ENCODE measurements around the gene KLK11.

Gene KLK11

DNA sequence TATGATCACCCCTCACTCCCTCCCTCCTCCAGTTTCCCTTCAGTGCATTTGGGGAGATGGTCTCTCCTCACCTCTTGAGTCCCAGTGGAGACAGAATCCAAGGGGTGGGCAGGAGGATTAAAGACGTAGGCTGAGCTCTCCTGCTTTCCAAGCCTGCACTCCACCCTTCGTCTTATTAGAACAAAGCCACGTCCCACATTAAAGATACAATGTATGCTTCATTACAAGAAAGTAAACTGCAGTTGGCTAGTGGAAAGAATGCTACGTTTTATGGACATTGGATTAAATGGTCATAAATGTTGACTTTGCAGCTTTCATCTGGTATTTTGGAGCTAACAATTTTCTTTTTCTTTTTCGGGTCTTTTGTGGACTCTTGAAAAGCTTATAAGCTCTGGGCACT, 1.5 kb upstream of the KLK11 start:
- DNase-seq: peak; percentile 72

DNA sequence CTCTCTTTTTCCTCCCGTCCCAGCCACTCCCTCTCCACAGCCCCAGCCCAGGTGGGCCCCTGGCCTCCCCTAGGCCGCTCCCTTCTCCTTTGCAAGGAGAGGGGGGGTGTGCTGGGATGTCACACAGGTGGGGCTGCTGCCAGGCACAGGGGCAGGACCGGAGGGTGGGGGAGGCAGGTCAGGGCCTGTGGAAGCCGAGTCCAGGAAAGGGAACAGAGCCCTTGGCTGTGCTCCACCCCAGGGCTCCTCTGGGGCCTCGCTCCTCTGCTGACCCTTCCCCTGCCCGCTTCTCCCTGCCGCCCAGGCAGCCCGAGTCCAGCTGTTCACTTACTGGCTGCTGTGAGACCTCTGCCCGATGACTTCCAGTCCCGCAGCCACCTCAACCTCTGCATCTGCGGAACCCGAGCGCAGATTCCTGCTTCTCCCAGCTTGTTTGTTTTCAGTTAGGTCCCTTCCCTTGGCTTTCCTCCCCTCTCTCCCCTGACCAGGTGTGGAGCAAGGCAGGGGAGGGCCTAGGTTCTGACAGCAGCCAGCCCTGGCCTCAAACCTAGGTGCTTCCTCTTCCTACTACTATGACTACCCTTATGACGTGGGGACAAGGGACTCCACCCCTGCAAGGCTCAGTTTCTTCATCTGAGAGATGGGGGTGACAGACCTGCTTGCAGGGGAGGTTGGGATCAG, 850 bp upstream of the KLK11 start:
- no peak for DNase-seq

DNA sequence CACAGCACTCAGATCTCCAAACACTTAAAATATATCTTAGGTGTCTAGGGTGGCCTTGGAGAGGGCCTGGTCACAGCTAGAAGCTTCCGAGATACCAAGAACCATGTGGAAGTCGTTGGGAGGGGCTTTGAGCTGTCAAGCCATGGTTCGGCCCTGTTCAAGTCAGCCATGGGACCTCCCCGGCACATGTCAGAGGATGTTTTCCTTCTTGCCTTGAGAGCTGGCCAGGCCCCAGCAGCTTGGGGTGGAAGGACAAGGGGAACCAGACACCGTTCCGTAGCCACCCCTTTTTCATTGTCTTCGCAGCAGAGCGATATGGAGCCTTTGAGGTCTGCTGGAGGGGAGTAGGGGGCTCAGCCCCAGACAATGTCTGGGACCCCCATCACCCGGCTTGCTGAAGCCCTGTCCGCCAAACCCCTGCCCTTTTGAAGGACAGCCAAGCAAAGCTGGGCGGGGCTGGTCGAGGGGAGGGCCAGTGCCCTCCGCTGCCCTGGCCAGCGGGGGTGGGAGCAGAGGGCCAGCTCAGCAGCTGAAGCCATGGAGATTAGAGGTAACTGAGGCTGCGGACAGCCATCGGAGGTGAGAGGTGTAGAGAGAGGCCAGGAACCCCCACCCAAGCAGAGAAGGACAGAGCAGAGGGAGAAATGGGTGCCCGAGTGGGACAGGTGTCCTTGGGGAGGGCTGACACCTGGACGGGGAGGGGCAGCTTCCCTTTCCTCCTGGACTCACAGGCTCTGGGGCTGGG, 435 bp downstream of the KLK11 start:
- DNase-seq: no peak

DNA sequence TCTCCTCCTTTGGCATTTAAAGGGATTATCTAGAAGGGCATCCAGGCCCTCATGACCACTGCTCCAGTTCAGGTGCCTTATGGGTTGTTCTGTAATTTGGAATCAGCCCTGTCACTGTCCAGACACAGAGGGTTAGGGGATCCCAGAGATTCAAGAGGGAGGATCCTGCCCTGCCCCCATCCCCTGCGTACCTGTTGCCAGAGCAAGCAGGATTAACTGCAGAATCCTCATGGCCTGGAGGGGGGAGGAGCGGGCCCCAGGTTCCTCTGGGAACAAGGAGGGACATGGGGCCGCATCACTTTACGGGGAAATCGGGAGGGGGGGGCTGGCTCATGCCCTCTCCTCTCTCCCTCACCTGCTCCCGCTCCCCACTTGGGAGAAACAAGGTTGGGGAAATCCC, 1.0 kb downstream of the KLK11 start:
- no peak for DNase-seq

DNA sequence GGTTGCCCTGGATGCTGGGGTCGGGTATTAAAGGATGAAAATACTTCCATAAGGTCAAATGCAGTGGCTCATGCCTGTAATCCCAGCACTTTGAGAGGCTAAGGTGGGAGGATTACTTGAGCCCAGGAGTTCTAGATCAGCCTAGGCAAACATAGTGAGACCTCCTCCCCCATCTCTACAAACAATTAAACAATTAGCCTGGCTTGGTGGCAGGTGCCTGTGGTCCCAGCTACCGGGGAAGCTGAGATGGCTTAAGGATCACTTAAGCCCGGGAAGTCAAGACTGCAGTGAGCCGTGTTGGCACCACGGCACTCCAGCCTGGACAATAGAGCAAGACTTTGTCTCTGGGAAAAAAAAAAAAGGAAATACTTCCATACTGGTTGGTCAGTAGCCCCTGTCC, 1.5 kb downstream of the KLK11 start:
- DNase-seq: no peak

DNA sequence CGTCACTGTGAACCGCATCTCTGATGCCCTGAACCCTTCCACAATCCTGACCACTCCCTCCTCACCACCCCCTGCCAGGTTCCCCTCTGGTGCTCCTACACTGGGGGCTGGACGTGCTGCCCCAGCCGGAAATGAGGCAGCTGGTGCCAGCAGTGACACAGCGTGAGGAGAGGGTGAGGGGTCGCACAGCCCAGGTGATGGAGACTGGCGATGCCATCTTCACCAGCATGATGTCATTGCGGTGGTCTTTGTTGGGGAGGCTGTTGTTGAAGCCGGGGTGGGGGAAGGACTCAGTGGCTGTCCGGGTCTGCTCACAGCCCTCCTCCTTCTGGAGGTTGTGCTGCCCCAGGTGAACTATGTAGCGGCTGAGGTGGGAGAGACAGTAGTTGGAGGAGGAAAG, 2.5 kb downstream of the KLK11 start:
- DNase-seq: no peak

DNA sequence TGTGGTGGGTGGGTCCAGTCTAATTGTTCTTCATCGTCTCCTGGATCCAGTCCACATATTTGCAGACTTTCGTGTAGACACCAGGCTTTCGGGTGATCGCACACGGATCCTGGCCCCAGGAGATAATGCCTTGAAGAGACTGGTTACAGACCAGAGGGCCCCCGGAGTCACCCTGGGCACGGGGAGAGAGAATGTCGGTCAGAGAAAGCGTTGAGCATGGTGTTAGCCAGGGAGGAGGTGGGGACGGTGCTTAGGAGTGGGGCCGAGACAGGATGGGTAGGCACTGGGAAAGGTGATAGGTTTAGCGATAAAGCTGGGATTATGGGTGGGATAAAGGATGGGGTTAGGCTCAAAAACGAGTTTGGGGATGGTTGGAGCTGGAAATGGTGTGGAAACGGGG, 3.9 kb downstream of the KLK11 start:
- no peak for DNase-seq

DNA sequence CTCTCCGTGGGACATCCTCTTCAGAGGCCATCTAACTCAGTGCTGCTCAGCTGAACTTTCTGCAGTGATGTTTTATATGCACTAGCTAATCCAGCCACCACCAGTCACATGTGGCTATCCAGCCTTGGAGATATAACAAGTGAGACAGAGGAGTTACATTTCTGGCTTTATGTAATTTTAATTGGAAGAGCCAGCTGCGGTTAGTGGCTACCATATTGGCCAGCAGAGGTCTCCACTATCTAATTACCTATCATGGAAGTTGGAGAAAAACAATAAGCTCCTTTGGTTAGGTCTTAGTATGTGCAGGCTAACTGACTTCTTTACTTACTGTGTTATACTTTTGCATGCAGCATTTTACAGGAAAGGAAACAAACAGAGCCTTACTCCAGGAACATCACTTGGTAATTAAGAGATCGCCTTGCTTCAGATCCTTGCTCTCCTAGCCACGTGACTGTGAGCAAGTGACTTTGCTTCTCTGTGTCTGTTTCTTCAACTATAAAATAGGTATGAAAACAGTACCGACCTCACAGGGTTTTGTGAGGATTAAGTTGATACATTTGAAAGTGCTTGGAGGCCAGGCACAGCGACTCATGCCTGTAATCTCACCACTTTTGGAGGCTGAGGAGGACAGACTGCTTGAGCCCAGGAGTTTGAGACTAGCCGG, 5.3 kb downstream of the KLK11 start:
- peak; percentile 66 to 72 for DNase-seq

DNA sequence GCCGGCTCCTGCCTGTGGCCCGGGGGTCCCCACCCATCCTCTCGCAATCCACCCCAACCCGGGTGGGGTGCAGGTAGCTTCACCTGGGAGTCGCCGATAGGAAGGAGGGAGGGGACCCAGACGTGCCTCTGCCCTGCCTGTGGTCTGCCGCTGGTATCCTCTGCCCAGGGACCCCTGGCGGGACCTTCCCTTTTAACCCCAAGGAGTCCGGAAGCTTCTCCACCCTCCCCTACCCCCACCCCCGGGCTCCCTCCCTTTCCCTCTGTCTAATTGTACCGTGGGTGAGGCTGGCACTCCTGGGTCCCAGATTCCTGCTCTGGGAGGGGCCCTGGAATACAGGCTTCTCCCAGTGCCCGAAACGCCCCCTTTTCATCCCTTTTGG, 6.9 kb downstream of the KLK11 start, which contains the start of gene KLK10:
TSS of gene KLK10 (minus strand) at position 166 of the 382 bp plus-strand sequence. CDS start 579 bp downstream, outside the sequence.
- no peak for DNase-seq

DNA sequence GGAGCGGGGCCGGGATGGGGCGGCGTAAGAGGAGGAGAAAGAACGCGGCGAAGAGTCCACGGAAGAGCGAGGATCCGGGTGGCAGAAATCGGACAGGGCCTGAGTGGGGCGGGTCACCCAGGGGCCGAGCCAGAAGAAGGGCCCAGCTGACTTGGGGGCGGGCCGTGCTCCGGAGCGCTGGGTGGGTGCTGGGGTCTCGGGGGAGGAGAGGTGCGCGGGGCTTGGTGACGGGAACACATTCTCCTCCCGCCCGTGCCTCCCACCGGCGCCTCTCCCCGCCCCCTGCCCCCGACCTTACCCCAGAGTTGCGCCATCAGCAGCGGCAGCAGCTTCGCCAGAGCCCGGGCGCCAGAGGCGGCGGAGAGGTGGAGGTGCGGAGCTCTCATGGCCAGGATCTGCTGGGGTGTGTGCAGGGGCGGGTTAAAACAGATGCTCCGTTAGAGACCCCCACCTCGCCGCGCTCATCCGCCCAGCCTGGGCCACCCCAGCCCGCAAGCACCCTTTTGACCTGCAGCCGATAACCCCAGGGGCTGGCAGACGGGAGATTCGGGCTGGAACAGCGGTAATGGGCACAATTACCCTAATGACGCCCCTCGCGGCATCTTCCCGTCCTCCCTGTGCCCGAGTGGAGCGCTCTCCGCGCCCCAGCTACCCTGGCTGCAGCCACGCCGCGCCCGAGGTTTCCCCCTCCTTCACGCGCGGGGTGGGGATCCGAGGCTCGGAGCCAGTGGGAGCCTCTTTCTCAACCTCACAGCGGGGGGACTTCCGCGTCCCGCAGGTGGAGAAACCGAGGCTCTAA, 7.5 kb downstream of the KLK11 start:
- no peak for DNase-seq

DNA sequence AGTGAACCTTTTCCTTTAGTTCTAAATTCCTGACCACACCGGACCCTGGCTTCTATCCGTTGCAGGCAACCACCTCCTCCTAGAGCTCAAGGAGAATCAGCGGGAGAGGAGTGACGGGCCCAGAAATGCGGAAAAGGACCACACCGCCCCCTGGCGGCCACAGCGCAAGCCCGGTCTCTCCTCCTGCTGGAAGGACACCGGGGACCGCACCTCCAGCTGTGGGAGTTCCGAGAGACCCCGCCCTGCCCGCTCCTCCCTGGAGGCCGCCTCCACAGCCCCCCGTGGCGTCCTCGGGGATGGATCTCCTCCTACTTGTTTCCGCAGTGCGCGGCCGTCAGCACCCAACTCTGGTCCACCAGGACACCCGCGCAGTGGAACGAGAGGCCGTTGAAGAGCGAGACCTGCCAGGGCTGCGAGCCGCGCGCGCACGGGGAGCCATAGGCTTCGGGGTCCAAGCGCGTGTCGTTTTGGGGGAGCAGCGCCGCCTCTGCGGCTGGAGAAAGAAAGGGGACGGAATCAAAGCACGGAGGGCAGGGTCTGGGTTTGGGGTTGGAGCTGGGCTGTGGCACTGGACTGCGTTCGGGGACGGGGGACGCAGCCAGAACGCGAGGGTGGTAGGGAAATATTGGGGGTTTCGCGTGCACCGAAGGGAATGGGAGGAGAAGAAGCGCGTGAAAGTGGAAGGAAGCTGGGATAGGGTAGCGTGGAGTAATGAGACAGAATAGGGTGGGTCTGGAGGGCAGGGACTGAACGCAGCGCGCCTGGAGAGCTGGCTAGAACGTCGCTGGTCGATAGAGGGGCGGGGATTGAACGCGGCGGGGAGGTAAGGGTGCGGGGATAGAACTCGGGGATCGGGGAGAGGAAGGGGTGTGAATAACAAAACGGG, 9.4 kb downstream of the KLK11 start:
- peak; percentile 35 to 43 for DNase-seq

DNA sequence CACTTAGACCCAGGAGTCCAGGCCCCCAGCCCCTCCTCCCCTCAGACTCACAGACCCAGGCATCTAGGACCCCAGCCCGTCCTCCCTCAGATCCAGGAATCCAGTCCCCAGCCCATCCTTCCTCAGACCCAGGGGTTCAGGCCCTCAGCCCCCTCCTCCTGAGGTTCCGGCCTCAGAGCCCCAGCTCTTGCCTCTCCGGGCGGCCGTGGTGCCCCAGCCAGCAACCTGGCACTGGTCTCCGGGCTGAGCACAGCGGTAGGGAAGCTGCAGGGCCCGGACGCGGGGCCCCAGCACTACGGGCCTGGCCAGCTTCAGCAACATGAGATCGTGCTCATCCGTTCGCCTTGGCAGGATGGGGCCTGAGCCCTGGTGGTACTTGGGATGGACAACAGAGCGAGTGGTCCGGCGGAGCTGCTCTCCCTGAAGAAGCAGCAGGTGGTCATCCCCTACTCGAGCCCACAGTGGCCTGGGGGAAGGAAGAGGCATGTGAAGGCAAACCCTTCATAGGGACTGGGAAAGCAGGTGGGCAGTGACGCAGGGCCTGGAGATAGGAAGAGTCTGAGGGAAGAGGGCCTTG, 10.6 kb downstream of the KLK11 start:
- DNase-seq: no peak

DNA sequence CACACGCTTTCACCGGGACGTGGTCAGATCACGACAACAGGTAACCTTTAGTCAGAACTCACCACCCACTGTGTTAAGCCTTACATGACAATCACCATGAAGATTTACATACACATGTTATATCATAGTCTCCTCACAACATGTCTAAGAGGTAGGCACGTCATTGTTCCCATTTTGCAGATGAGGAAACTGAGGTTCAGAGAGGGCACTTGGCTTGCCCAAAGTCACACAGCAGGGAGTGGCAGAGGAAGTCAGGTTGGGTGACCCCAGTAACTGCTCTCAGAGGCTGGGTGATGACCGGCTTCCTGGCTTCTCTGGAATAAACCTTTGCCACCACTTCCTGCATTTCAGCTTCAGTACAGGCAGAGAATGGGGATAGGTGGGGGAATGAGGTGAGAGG, 12.2 kb downstream of the KLK11 start:
- no peak for DNase-seq

DNA sequence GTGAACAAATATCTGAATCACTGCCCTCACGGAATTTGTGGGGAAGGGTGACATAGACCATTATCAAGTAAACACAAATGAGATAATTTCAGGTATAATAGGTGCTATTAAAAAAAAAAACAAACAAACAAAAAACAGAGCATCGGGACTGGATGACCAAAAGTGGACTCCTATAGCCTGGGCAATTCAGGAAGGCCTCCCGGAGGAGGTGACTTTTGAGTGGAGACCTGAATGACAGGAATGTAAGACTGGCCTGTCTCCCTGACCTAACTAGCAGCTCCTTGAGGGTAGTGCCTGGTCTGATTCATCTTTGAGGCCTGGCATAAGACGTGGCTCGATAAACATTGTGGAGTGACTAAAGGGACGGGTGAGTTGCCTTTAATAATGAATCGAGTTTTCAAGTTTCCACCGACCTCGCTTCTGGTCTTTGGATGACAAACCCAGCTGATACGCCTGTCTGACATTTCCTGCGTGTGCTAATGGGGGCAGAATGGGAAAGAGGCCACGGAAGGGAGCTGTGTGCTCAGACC, 13.7 kb downstream of the KLK11 start:
- no peak for DNase-seq

DNA sequence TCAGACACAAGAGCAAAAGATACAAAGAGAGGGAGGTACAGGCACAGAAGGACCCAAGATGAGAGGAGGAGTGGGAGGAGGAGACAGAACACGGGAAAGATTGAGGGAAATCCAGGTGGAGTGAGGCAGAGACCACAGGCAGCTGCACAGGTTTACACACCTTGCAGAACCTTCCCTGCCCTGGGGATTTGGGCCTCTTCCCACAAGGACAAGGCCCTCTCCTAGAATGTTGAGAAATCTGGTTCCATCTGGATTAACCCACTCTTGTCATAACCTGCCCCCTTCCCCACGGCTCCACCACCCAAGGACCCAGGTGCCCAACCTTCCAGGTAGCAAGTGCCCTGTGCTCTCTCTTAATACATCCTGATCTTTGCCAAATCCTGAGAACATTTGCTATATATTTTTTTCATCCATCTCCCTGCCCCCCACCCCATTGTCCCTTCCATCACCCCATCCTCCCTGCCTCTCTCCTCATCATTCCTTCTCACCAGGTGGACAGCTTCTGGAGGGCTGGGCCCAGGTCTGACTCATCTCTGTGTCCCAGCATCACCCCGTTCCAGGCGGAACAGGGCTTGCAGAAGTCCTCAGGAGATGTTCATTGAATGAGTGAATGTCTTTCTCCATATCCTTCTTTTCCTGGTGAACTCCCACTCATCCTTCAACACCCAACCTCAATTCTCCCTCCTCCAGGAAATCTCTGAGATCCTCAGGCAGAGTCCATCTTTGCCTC, 16.2 kb downstream of the KLK11 start:
- no peak for DNase-seq

DNA sequence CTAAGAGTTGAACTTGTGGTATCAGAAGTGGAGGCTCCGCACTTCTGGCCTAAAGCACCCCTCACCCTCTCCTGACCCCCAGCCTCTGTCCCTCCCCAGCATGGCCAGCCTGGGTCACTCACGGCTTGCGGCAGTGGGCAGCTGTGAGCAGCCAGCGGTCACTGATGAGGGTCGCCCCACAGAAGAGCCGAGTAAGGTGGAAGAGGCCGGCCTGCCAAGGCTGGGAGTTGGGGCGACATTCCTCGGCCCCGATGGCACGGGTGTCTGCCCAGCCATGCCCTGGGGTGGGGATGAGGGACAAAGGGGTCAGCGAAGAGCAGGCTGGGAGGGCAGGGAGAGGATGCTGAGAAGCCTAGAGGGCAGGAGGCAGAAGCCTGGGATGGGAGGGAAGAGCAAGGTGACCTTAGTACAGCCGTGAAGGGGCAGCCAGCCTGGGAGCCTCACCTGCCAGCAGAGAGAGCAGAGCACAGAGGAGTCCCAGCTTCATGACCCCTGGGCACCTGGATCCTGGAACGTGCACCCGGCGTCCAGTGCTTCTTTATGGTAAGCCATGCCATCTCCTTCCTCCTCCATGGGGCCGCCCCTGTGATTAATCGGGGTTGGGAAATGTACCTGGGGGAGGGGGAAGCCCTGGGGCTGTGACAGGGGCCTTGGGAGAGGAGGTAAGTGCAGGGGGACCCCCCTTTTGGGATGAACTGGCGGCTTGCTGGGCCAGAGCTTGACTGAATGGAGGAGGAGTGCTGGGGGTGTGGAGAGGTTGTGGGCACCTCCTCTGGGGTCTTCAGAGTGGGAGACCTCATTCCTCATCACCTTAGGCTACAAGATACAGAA, 17.1 kb downstream of the KLK11 start:
- no peak for DNase-seq

DNA sequence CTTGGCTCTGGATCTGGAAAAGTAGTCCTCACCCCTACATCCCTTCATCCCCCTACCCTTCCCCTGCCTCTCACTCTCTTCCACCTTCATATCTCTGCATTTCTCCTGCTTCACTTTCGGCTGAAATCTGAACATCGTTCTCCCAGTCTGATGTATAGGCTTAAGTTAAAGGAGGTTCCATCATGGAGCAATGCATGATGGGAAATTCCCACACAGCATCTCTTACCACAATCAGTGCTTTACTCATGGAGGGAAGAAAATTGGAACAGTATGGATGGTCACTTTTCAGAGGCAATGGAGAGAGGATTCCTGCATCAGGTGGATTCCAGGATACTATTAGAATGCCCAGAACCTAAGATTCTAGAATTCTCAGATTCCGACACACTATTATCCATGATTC, 18.9 kb downstream of the KLK11 start:
- no peak for DNase-seq

DNA sequence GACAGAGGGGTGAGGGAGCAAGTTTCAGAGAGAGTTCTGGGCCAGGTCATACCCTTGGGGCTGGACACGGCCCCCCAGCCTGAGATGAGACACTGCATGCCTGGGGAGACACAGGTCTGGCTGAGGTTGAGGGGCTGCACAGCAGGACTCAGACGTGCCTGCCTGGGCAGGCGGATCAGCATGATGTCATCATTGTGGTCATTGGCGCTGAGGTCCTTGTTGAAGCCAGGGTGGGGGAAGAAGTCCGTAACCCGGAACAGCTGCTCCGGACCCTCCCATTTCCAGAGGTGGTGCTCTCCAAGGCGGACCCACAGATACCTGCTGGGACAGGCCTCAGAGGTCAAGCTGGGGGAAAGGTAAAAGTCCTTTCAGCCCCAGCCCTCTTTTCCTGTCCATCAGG, 20.0 kb downstream of the KLK11 start:
- DNase-seq: no peak

DNA sequence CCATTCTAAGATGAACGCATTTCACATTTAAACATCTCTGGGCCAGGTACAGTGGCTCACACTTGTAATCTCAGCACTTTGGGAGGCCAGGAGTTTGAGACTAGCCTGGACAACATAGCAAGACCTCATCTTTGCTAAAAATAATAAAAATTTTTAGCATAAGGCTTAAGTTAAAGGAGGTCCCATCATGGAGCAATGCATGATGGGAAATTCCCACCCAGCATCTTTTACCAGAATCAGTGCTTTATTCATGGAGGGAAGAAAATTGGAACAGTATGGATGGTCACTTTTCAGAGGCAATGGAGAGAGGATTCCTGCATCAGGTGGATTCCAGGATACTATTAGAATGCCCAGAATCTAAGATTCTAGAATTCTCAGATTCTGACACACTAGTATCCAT, 21.2 kb downstream of the KLK11 start:
- no peak for DNase-seq

DNA sequence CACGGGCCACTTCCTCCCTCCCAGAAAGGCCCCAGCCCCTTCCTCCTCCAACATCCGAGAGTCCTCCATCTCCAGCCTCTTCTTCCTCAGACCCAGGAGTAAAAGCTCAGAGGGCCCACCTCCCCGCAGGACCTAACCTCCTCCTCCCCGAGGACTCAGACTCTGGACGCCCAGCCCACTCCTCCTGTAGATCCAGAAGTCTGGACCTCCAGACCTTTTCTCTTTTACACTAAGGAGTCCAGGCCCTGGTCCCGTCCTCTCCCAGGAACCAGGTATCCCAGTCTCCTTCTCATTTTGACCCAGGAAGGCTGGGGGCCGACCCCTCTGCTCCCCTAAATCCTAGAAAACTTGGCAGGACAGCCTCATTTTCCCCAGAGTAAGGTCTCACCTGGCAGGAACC, 23.1 kb downstream of the KLK11 start:
- no peak for DNase-seq
